GM13976 (cell line): ENCODE measurements around the gene CHCHD6.

ENCODE experiments used
- DNase-seq: peaks from one replicate; pipeline ENCODE4 v3.0.0; 2012; ENCODE audit warnings: low spot score
- CTCF ChIP-seq: IDR thresholded peaks from 2 replicates; pipeline ENCODE4 v1.5.1; 2012; ENCODE audit warnings: borderline replicate concordance, mild to moderate bottlenecking; ENCODE audit not compliant: insufficient read depth; ENCODE audit errors: extremely low read depth, missing control alignments, control extremely low read depth
- in situ Hi-C: fragments of 300-500 bp; cut with MboI; formaldehyde crosslinking; loops from one replicate; pipeline ENCODE4 v1.12.0; 2022; ENCODE audit warnings: low sequenced_read_pairs, mixed read lengths, inconsistent platforms; ENCODE audit not compliant: unreplicated experiment

CHCHD6 gene

GRCh38 chr3:126734106-126734723 lies 30.2 kb downstream of the CHCHD6 start:
- no peak for TF ChIP-seq CTCF
- no peak for DNase-seq
- in situ Hi-C loops: no loop called here

GRCh38 chr3:126737527-126737926 lies 33.5 kb downstream of the CHCHD6 start:
- peak; percentile 15 for TF ChIP-seq CTCF
- in situ Hi-C loops: no loop called here
- no peak for DNase-seq

- no peak for DNase-seq
- in situ Hi-C loops: no loop called here
- TF ChIP-seq CTCF: no peak
Measured at GRCh38 chr3:126742057-126742456, 38.0 kb downstream of the CHCHD6 start.

GRCh38 chr3:126743350-126743749 lies 39.3 kb downstream of the CHCHD6 start:
- in situ Hi-C loops: no loop called here
- TF ChIP-seq CTCF: no peak
- DNase-seq: no peak

- no peak for TF ChIP-seq CTCF
- in situ Hi-C loops: no loop called here
- DNase-seq: no peak
Measured at GRCh38 chr3:126743781-126744180, 39.7 kb downstream of the CHCHD6 start.

- TF ChIP-seq CTCF: no peak
- in situ Hi-C loops: no loop called here
- no peak for DNase-seq
Measured at GRCh38 chr3:126745760-126746394, 41.8 kb downstream of the CHCHD6 start.
